ENCODE results near the gene TNIK.

The TNIK gene

DNA sequence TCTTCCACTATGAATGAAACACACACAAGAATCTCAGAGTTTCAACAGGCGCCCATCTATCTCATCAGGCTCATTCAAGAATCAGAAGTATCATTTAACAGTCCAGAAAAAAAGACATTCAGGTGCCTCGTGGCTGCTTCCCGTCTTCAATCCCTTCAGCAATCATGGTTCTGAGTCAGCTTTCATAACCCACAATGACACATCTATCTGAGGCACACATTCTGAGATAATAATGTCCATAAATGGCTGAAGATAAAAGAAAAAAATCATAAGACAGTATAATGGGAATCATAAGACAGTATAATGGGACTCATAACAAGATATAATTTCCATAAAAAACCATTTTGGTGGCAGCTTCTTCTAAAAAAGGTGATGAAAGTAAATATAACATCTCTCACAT is 52.4 kb downstream of the TNIK start:
- in situ Hi-C loops (cut with MboI; ENCODE audit: low pct_unique_long_range_greater_than_20kb, low sequenced_read_pairs, unreplicated experiment), result no loop called here
- no peak for DNase-seq (ENCODE audit: low spot score)
- TF ChIP-seq, protein P1, sequence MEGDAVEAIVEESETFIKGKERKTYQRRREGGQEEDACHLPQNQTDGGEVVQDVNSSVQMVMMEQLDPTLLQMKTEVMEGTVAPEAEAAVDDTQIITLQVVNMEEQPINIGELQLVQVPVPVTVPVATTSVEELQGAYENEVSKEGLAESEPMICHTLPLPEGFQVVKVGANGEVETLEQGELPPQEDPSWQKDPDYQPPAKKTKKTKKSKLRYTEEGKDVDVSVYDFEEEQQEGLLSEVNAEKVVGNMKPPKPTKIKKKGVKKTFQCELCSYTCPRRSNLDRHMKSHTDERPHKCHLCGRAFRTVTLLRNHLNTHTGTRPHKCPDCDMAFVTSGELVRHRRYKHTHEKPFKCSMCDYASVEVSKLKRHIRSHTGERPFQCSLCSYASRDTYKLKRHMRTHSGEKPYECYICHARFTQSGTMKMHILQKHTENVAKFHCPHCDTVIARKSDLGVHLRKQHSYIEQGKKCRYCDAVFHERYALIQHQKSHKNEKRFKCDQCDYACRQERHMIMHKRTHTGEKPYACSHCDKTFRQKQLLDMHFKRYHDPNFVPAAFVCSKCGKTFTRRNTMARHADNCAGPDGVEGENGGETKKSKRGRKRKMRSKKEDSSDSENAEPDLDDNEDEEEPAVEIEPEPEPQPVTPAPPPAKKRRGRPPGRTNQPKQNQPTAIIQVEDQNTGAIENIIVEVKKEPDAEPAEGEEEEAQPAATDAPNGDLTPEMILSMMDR (IDR thresholded peaks at IDR 0.05; ENCODE audit: extremely low read depth, insufficient read depth, missing control alignments), result no peak

DNA sequence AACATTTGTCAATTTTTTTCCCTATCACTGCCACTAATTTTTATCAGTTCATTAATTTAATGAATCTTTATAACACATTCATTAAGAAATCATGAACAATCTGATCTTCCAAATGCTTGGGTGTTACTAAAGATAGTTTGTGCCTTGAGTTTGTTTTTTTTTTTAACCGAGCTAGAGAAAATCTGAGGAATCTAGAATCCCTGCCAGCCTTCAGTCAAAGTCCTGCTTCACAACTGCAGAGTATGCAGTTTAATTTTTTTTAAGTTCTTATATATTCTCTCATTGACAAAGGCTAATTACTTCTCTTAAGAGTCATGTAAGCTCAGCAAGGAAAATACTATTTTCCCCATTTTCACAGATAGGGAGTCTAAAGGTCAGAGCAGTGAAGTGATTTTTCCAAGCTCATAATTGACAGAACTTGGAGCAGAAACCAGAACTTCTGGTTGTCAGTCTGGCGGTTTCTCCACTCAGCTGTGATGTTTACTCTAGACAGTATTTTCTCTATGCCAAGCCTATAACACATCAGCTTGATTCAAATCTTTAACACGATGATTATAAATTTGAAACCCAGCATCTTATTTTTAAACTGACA is 55.7 kb downstream of the TNIK start:
- DNase-seq (ENCODE audit: low spot score), result no peak
- TF ChIP-seq, protein P1 (IDR thresholded peaks at IDR 0.05; ENCODE audit: extremely low read depth, insufficient read depth, missing control alignments), result no peak
- in situ Hi-C loops (cut with MboI; ENCODE audit: low pct_unique_long_range_greater_than_20kb, low sequenced_read_pairs, unreplicated experiment), result no loop called here

DNA sequence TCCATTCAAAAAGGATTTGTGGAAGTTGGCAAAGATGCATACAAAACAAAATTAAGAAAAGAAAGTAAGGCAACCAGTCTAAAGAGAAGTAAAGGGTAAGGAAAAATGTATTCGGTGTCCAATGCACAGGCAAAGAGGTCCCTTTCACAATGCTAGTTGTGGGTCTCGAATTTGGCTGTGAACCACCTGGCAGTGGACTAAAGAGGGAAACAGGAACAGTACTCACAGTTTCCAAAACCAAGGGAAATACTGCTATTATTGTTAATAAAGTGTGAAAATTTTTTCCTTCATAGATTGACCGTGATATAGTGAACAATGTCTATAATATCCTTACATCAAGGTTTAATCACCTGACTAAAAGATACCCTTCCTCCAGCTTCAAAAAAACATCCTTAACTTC is 57.9 kb downstream of the TNIK start:
- TF ChIP-seq, protein P1 (IDR thresholded peaks at IDR 0.05; ENCODE audit: extremely low read depth, insufficient read depth, missing control alignments), result no peak
- in situ Hi-C loops (cut with MboI; ENCODE audit: low pct_unique_long_range_greater_than_20kb, low sequenced_read_pairs, unreplicated experiment), result no loop called here
- no peak for DNase-seq (ENCODE audit: low spot score)

DNA sequence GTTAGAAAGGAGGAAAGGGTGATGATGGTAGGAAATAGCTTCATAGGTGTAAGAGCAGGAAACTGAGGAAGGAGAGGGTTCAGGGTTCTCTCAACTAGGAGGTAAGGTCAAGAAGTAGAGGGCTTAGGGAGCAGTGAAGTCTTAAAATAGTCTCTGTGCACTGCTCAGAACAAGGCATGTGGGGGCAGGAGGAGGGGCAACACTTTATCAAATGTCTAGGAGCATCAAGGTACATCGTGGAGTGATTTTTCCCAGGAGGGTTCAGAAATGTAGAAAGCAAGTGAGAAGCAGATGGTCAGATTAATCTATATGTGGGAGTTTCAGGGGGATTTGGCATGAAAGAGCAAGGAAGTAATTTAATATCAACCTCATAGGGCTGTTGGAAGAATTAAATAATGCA is 58.8 kb downstream of the TNIK start:
- TF ChIP-seq, protein P1 (IDR thresholded peaks at IDR 0.05; ENCODE audit: extremely low read depth, insufficient read depth, missing control alignments), result no peak
- in situ Hi-C loops (cut with MboI; ENCODE audit: low pct_unique_long_range_greater_than_20kb, low sequenced_read_pairs, unreplicated experiment), result no loop called here
- no peak for DNase-seq (ENCODE audit: low spot score)

DNA sequence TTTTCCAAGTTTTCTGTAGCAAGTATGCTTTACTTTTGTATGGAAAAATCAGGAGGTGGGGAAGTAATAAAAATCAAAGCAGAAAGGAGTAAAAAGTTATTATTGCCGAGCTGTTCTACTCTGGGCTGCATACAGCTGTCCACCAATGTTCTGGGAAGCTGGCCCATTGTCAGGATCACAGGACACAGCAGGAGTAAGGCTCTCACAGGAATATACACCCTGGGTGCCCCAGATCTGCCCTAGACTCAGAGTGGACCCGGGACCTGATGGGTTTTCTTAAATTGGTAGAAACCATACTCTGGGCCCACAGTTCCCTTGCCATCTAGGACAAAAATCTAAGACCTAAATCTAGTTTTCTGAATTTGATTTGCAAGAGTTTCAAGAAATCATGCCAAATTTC is 60.4 kb downstream of the TNIK start:
- TF ChIP-seq, protein P1 (IDR thresholded peaks at IDR 0.05; ENCODE audit: extremely low read depth, insufficient read depth, missing control alignments), result no peak
- no peak for DNase-seq (ENCODE audit: low spot score)
- in situ Hi-C loops (cut with MboI; ENCODE audit: low pct_unique_long_range_greater_than_20kb, low sequenced_read_pairs, unreplicated experiment), result no loop called here

DNA sequence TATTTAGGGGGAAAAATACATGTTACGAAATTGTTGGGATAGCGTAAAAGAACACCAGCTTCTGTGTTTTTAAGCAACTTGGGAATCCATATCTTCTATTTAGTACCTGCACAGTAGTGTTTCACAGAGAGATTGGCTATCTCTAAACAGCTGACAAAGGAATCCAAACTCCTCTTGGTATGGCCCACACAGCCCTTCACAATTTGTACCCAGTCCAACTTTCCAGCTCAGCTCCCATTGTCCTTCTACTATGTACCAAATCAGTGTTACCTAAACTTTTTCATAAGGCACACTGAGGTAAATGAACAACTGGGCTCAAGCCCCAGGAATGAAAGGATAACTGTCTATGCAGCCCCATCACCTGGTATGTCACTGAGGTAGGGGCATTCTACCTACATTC is 61.9 kb downstream of the TNIK start:
- TF ChIP-seq, protein P1 (IDR thresholded peaks at IDR 0.05; ENCODE audit: extremely low read depth, insufficient read depth, missing control alignments), result no peak
- no peak for DNase-seq (ENCODE audit: low spot score)
- in situ Hi-C loops (cut with MboI; ENCODE audit: low pct_unique_long_range_greater_than_20kb, low sequenced_read_pairs, unreplicated experiment), result no loop called here

DNA sequence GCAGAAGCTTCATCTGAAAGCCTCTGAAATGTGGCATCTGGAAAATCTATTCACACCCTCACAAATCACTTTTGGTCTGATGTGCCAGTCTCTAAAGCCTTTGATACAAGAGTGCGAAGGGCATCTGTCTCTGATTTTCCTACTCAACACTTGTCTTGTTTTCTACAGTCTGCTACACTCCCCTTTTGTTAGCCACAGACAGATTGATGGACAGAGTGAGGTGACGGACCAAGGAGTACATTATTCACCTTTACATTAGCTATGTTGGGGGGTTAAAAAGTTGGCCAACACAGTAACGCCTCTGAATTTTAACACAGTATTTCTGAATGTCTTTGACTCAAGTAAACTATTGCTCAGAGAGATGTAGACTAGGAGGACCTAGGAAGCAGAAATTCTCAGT is 63.1 kb downstream of the TNIK start:
- in situ Hi-C loops (cut with MboI; ENCODE audit: low pct_unique_long_range_greater_than_20kb, low sequenced_read_pairs, unreplicated experiment), result no loop called here
- no peak for DNase-seq (ENCODE audit: low spot score)
- TF ChIP-seq, protein P1 (IDR thresholded peaks at IDR 0.05; ENCODE audit: extremely low read depth, insufficient read depth, missing control alignments), result no peak
